Progenitor cell of endocrine pancreas (in vitro differentiated cells): ENCODE measurements around the gene TMEM115. TPM values are rescaled to one million over a fixed set of nuclear protein-coding genes. Genes with fewer than 3 reads are reported as not detected.

Source experiments
- DNase-seq: peaks from one replicate; pipeline ENCODE4 v3.0.0; 2021; ENCODE audit warnings: low spot score; ENCODE audit not compliant: unreplicated experiment
- H3K27ac Mint-ChIP-seq: 2 replicates; pipeline ENCODE4 v1.8.0; 2021; ENCODE audit warnings: mild to moderate bottlenecking, moderate library complexity, mixed read lengths
- H3K27me3 Mint-ChIP-seq: 2 replicates; pipeline ENCODE4 v1.8.0; 2021; ENCODE audit warnings: mixed read lengths
- H3K36me3 Mint-ChIP-seq: 2 replicates; pipeline ENCODE4 v1.8.0; 2022; ENCODE audit warnings: mixed read lengths; ENCODE audit not compliant: insufficient read depth
- H3K4me1 Mint-ChIP-seq: 2 replicates; pipeline ENCODE4 v1.8.0; 2021; ENCODE audit warnings: low read depth, mixed read lengths
- H3K4me3 Mint-ChIP-seq: 2 replicates; pipeline ENCODE4 v1.8.0; 2021; ENCODE audit warnings: low read depth, mild to moderate bottlenecking, moderate library complexity, mixed read lengths
- H3K9me3 Mint-ChIP-seq: 2 replicates; pipeline ENCODE4 v1.8.0; 2021; ENCODE audit warnings: low read depth, mixed read lengths
- total RNA-seq: library from RNA; stranded (reverse); gene quantifications from 2 replicates; pipeline ENCODE4 v1.2.1, GENCODE V29; 2021
- TF ChIP-seq, protein P1 (sequence below): fragments of 200-600 bp; sonication (generic); IDR thresholded peaks from one replicate; pipeline ENCODE4 v1.5.0; 2021; ENCODE audit warnings: antibody characterized with exemption, mild to moderate bottlenecking; ENCODE audit not compliant: unreplicated experiment

Gene TMEM115
- total RNA-seq, 1 donor from 2014 or later, result 33.0 TPM

DNA sequence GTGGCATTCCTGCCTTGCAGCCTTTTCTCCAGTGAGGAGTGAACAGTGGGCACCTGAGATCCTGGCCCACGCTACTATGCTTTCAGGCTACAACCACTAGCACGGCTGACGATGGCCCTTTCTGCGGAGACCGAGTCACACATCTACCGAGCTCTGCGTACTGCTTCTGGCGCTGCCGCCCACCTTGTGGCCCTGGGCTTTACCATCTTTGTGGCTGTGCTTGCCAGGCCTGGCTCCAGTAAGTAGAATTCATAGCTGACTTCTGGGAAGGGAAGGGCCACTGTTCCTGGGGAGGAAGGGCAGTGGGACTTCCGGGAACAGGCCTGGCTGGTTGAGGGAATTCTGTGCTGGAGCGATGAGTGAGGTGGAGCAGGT lies 8.0 kb downstream of the TMEM115 start:
- DNase-seq, result no peak
- Mint-ChIP-seq H3K27me3 (peaks cover 3% of the 10 kb centered on the region), H3K27ac (peak overlapping the region; percentile 76), H3K36me3 (peaks cover 5% of the 10 kb centered on the region), H3K9me3 (no peaks in the 10 kb centered on the region), H3K4me3 (peak overlapping the region; percentile 96), H3K4me1 (peaks cover 19% of the 10 kb centered on the region)
- TF ChIP-seq, protein P1, sequence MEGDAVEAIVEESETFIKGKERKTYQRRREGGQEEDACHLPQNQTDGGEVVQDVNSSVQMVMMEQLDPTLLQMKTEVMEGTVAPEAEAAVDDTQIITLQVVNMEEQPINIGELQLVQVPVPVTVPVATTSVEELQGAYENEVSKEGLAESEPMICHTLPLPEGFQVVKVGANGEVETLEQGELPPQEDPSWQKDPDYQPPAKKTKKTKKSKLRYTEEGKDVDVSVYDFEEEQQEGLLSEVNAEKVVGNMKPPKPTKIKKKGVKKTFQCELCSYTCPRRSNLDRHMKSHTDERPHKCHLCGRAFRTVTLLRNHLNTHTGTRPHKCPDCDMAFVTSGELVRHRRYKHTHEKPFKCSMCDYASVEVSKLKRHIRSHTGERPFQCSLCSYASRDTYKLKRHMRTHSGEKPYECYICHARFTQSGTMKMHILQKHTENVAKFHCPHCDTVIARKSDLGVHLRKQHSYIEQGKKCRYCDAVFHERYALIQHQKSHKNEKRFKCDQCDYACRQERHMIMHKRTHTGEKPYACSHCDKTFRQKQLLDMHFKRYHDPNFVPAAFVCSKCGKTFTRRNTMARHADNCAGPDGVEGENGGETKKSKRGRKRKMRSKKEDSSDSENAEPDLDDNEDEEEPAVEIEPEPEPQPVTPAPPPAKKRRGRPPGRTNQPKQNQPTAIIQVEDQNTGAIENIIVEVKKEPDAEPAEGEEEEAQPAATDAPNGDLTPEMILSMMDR, result no peak

DNA sequence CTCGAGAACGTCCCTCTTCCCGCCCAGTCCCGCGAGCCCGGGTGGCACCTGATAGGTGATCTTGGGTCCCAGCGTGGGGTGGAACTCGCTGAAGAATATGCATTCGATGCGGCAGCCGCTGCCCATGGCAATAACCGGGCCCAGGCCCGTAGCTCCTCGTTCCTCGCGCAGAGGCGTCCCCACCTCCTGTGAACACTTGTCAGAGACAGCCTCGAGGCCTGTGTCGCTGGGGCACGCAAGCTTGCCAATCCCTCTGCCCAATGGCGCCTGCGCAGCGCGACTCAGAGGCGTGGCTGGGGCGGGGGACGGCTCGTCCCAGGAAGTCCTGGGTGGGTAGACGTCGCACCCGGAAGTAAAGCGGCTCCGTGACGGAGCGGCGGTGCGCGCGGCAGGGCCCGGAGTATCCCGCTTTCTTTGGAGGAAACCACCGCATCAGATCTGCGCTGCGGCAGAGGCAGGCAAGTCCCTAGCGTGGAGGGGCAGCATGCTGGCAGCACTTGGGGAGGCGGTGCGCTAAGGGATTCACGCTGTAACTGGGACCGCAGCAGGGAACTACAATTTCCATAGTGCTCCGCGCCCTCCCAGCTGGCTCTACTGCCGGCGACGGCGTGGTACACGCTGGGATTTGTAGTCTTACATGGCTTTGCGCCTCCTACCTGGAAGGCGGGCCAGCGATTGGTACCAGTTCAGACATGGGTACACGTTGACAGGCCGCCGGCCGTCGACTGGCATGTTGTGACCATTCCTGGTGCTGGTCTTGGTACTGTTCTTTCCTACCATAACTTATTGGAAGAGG lies 8.6 kb downstream of the TMEM115 start, which contains the start of the genes CYB561D2 and NPRL2:
CYB561D2 (plus strand) TSS at position 336 of the 796 bp plus-strand sequence. CDS start 572 bp downstream, outside the sequence.
NPRL2 (minus strand) TSS at position 249 of the 796 bp plus-strand sequence; CDS start at position 126, 123 bp downstream.
- Mint-ChIP-seq H3K27ac (peak within 1 kb of the TSS; percentile 96), H3K27me3 (peaks cover 7% of the 10 kb centered on the region), H3K36me3 (peaks cover 5% of the 10 kb centered on the region), H3K4me3 (peak within 1 kb of the TSS; percentile 96), H3K4me1 (peaks cover 21% of the 10 kb centered on the region), H3K9me3 (no peaks in the 10 kb centered on the region)
- peak; percentile 88 for DNase-seq
- TF ChIP-seq, protein P1, result no peak

DNA sequence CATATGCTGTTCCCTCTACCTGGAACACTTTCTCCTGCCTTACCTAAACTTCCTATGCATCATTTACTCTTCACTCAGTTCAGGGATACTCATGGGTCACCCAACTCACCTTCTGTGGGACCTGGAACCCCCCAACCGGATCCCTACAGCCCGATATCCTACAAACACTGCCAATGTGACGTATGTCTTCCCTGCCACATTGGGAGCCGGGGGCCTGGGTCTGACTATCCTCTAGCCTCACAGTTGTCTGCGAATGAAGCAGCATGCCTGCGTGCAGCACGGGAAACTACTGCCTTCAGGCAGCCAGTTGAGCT lies 9.2 kb downstream of the TMEM115 start:
- H3K27me3 Mint-ChIP-seq, result peaks cover 7% of the 10 kb centered on the region
- H3K27ac Mint-ChIP-seq, result peak overlapping the region; percentile 96
- peaks cover 5% of the 10 kb centered on the region for H3K36me3 Mint-ChIP-seq
- no peaks in the 10 kb centered on the region for H3K9me3 Mint-ChIP-seq
- H3K4me3 Mint-ChIP-seq, result peak overlapping the region; percentile 96
- TF ChIP-seq, protein P1, result no peak
- H3K4me1 Mint-ChIP-seq, result peaks cover 21% of the 10 kb centered on the region
- no peak for DNase-seq

DNA sequence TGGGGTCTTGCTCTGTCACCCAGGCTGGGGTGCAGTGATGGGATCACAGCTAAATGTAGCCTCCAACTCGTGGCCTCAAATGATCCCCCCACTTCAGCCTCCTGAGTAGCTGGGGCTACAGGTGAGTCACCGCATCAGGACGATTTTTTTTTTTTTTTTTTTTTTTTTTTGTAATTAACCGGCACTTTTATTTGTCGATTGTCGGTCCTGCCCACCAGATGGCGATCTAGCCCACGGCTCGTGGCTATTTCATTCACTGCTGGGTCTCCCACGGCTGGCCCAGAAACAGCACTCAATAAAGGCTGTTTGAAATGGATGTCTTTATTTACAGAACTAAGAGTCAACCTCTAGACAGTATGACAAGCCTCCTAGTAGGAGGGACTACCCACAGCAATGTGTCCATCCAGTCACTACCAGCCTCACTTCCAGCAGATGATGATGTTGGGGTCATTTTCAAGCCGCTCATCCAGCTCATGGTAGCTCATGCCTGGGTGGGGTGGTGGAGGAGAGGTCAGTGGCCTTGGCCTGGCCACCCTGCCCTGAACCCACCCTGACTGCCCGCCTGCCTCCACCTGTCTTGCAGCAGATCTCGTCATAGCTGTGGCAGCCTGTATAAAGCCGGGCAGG lies 12.0 kb downstream of the TMEM115 start:
- Mint-ChIP-seq H3K9me3 (no peaks in the 10 kb centered on the region), H3K27me3 (peaks cover 33% of the 10 kb centered on the region), H3K36me3 (peaks cover 3% of the 10 kb centered on the region), H3K27ac (no peak overlapping the region), H3K4me1 (peaks cover 21% of the 10 kb centered on the region), H3K4me3 (no peak overlapping the region)
- TF ChIP-seq, protein P1, result peak; percentile 72
- DNase-seq, result peak; percentile 46

DNA sequence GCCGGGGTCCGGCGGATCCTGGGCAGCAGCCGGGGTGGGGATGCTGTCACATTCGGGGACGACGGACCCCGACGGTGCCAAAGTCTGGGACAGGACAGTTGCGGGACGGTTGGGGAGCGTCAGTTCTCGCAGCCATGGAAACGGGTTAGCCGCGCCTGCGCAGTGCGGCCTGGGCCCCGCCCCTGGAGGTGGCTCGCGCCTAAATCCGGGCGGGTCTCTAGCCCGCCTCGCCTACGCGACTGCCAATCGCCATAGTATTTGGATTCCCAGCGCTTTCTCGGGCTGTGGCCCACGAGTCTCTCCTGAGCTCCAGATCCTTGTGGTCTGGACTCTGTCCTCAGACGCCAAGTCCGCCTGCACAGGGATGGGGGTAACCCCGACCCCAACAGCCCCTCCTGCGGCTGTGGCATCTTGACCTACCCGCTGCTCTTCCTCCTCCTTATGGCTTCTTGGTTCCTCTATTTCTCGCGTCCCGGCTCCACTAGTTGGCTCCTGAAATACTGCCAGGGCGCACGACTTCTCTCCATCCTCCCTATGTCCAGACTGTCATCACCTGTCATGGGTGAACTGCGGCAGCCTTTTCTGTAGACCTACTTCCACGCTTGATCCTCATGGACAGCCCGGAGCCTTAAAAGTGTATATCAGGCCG lies 13.6 kb downstream of the TMEM115 start, which contains the start of gene ZMYND10:
ZMYND10 (minus strand) TSS at position 147 of the 649 bp plus-strand sequence. CDS start 153 bp downstream, outside the sequence.
- Mint-ChIP-seq H3K9me3 (no peaks in the 10 kb centered on the region), H3K36me3 (peaks cover 3% of the 10 kb centered on the region), H3K4me3 (peak within 1 kb of the TSS; percentile 47), H3K4me1 (peaks cover 14% of the 10 kb centered on the region), H3K27me3 (peaks cover 48% of the 10 kb centered on the region), H3K27ac (peak within 1 kb of the TSS; percentile 8)
- TF ChIP-seq, protein P1, result no peak
- DNase-seq, result no peak
